Measurements from ENCODE around the gene ARHGAP1.
"Not testable (repeated sequence)": the region's sequence is repeated elsewhere in the genome, so short reads cannot be mapped to it uniquely, and the experiment has no call there.

The ARHGAP1 gene

GRCh38 chr11:46673713-46674462, 26.5 kb downstream of the ARHGAP1 start:
- DNase-seq (ENCODE audit: low read depth, low spot score), result no peak

- no peak for DNase-seq (ENCODE audit: low read depth, low spot score)
Observed at GRCh38 chr11:46672381-46672839, 28.0 kb downstream of the ARHGAP1 start.

DNA sequence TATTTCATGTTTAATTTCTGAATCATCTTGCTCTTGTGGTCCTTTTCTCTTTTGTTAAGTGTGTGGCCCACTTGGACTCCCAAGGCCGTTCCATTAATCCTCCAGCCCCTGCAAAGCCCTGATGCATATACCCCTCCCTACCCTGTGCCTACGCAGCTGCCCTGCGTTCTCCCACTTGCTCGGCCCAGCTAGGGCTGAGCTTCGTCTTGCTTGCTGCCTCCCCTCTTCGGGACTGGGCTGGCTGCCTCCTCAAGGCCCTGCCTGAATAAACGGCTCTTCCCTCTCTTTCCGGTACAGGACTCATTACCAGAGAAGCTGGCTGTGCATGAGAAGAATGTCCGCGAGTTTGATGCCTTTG, 28.5 kb downstream of the ARHGAP1 start:
- DNase-seq (ENCODE audit: low read depth, low spot score), result no peak

DNA sequence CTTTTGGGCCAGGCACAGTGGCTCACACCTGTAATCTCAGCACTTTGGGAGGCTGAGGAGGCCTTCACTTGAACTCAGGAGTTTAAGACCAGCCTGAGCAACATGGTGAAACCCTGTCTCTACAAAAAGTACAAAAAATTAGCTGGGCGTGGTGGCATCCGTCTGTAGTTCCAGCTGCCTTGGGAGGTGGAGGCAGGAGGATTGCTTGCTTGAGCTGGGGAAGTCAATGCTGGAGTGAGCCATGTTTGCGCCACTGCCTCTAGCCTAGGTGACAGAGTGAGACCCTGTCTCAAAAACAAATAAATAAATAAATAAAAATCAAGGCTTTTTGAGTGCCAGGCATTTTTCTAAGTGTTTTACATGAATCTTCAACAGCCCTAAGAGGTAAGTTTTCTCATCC, 29.9 kb downstream of the ARHGAP1 start:
- not testable (repeated sequence) for DNase-seq (ENCODE audit: low read depth, low spot score)

GRCh38 chr11:46669711-46670139, 30.7 kb downstream of the ARHGAP1 start:
- DNase-seq (ENCODE audit: low read depth, low spot score), result no peak

- DNase-seq (ENCODE audit: low read depth, low spot score), result no peak
Observed at GRCh38 chr11:46668480-46669085, 31.8 kb downstream of the ARHGAP1 start.

DNA sequence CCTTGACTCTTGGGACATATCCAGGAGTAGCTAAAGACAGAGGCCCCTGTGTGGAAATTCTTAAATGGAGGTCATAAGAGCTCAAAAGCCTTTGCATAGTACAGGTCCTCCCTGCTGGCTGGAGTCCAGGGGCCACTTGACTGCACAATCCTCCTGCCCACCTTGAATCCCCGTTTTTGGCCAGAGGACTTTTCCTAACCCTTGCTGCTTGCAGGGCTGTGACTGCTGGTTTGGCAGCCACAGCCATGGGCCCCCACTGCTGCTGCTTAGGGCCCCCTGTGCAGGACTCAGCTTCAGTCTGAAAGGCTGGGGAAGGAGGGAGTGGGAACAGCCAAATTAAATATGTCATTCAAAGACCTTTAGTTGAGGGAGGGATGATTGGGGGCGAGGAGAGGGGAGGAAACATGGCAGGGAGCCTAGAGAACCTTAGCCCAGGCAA, 33.4 kb downstream of the ARHGAP1 start:
- no peak for DNase-seq (ENCODE audit: low read depth, low spot score)

GRCh38 chr11:46666516-46666915, 33.9 kb downstream of the ARHGAP1 start:
- DNase-seq (ENCODE audit: low read depth, low spot score), result no peak

GRCh38 chr11:46665356-46665755, 35.1 kb downstream of the ARHGAP1 start:
- DNase-seq (ENCODE audit: low read depth, low spot score), result no peak

DNA sequence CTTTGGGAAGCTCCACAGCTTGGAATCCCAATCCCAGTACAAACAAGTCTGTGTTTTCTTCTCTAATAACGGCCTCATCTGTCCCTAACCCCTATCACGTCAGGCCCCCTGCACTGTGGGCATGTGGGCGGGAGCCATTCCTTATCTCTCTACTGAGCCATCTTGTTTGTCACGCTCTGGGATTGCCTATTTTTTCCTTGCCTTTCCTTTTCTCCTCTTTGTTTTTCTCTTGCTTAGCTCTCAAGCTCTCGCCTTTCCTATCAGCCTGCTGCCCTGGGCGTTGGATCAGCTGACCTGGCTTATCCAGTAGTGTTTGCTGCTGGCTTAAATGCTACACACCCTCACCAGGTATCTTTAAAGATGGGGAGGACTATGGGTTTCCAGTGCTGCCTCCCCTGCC, 35.8 kb downstream of the ARHGAP1 start:
- DNase-seq (ENCODE audit: low read depth, low spot score), result no peak

DNA sequence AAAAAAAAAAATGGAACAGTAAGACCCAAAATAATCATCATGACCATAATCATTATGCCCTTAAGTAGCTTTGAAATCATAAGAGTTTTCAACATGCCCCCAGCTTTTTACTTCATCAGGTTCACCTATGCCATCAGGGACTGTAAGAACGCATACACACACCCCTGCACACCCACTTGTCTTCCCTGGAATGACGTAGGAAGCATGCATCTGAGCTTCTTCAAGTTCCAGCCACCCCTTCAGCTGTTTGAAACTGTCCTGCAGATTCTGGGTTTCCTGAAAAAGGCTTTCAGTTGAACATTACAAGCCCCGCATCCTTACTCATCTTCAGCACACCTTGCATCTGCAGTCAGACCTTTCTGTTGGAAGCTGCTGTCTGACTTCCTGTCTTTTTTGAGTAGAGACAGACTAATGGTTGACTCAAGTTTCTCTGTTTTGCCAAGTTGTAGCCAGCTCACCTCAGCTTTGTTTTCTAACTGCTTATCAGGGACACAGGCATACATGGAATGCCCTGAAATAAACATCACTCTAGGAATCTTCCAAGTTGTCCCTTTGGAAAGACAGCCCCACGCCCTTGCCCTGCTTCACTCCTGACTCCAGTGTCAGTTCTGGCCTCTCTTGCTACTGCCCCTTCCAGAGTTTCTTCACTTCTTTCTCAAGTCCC, 37.0 kb downstream of the ARHGAP1 start:
- DNase-seq (ENCODE audit: low read depth, low spot score), result no peak

GRCh38 chr11:46662366-46662765, 38.1 kb downstream of the ARHGAP1 start:
- DNase-seq (ENCODE audit: low read depth, low spot score), result no peak

GRCh38 chr11:46661836-46662235, 38.6 kb downstream of the ARHGAP1 start:
- no peak for DNase-seq (ENCODE audit: low read depth, low spot score)

GRCh38 chr11:46659908-46660307, 40.5 kb downstream of the ARHGAP1 start:
- DNase-seq (ENCODE audit: low read depth, low spot score), result no peak

- no peak for DNase-seq (ENCODE audit: low read depth, low spot score)
Observed at GRCh38 chr11:46658259-46658658, 42.2 kb downstream of the ARHGAP1 start.

- DNase-seq (ENCODE audit: low read depth, low spot score), result no peak
Observed at GRCh38 chr11:46657186-46657585, 43.2 kb downstream of the ARHGAP1 start.

- DNase-seq (ENCODE audit: low read depth, low spot score), result no peak
Observed at GRCh38 chr11:46655631-46656030, 44.8 kb downstream of the ARHGAP1 start.

GRCh38 chr11:46649180-46649738, 51.2 kb downstream of the ARHGAP1 start:
- DNase-seq (ENCODE audit: low read depth, low spot score), result no peak

GRCh38 chr11:46643986-46644385, 56.4 kb downstream of the ARHGAP1 start:
- DNase-seq (ENCODE audit: low read depth, low spot score), result no peak

- no peak for DNase-seq (ENCODE audit: low read depth, low spot score)
Observed at GRCh38 chr11:46643531-46643930, 56.9 kb downstream of the ARHGAP1 start.

DNA sequence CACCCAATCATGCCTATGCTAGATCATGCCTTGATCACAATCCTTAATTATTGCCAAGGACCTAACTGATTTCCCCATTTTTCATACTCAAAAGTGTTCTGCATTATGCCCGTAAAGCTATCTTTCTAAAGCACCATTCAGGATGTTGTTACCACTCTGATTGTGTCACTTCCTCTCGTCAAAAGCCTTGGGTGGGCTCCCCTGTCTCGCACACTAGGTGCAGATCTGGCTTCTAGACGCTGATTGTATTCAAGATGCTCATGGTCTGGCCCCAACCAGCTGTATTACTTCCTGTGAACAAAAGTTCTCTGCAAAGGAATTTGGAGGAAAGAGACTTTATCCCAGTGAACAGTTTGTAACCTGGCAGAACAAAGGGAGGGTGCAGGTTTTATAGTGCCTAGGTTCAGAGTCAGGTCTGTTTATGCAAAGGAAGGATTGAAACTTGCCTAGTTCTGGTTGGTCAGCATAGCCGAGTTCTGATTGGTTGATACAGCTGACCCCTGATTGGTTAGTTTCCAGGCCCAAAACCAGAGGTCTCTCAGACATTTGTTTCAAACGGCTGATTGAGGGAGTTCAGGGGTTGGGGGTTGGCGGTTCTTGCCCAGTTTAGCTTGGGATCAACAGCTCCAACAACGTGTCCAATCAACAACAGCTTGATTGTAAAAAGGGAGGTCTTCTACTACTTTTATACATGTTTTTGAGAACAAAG, 57.6 kb downstream of the ARHGAP1 start:
- DNase-seq (ENCODE audit: low read depth, low spot score), result no peak

GRCh38 chr11:46641639-46642038, 58.8 kb downstream of the ARHGAP1 start:
- no peak for DNase-seq (ENCODE audit: low read depth, low spot score)
